Measurements from ENCODE around the gene IQCN.

Gene IQCN

DNA sequence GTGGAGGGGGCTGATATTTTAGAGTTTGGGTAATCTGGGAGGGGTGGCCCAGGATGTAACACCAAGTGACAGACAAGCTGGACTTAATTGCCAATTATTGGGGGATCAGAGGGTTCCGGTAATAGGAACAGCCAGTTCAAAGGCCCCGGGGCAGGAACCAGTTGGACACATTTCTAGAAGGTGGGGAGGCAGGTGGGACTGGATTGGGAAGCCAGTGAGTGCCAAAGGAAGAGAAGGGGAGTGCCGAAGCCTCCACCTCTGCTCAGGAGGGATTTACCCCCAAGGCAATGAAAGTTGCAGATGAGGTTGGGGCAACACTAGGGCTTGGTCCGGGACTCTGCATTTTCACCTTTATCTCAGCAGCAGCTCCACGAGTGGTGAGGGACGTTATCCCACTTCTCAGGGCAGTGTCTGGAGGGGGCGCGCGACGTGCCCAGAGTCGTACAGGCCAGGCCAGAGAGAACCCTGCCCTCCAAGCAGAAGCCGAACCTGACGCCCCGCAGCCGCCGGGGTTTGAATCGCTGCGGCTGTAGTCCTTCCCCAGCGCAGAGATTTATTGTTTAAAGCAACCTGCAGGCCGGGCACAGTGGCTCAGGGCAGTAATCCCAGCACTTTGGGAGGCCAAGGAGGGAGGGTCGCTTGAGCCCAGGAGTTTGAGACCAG, 12.9 kb upstream of the IQCN start:
- no peak for DNase-seq

DNA sequence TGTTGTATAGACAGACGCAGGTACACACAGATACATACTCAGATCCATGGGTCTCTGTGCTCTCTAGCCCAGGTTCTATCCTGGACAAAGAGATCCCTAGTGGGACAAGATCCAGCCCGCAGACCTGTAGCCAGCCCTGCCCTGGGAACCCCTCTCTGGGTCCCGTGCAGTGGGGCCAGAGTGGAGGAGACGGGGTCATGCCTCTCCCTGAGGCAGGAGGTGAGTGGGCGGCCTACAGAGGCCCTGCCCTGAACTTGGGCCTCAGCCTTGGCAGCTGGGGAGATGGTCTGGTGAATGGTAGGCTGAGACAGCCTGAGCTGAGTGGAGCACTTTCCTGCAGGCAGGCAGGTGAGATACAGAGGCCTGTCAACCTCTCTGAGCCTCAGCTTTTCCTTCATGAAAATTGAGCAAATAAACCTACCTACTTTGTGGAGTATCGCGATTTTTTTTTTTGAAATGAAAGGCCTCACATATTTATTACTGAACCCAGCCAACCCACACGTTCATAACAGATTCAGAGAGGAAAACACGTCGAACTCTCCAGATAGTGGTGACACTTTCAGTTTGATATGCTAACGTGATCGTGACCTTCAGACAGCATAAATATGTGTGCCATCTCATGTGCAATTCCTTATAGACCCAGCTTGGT, 10.6 kb upstream of the IQCN start:
- peak; percentile 52 for DNase-seq

DNA sequence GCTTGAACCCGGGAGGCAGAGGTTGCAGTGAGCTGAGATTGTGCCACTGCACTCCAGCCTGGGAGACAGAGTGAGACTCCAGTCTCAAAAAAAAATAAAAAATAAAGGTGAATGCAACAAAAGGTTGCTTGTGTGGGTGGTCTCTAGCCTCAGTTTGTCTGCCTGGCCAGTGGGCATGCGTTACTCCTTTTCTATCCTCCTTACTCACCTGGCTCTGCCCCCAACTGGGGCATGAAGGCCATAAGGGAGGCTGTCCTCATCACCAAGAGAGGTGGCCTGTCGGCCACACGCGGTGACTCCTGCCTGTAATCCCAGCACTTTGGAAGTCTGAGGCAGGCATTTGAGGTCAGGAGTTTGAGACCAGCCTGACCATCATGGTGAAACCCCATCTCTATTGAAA, 9.1 kb upstream of the IQCN start:
- DNase-seq, result no peak

DNA sequence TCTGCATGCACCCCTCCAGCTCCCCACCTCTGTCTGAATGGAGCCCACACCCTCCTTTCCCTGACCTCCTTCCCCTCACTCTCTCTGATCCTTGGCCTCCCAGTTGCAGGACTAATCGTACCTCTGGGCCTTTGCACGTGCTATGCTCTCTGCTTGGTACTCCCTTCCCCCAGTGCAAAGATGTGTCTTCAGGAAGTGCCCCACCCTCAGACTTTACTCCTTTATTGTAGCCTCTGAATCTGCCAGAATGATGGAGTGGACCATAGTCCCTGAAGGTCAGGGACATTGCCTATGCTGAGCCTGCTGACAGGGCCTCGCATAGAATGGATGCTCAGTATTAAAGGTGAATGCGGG, 8.5 kb upstream of the IQCN start:
- DNase-seq, result peak; percentile 57

DNA sequence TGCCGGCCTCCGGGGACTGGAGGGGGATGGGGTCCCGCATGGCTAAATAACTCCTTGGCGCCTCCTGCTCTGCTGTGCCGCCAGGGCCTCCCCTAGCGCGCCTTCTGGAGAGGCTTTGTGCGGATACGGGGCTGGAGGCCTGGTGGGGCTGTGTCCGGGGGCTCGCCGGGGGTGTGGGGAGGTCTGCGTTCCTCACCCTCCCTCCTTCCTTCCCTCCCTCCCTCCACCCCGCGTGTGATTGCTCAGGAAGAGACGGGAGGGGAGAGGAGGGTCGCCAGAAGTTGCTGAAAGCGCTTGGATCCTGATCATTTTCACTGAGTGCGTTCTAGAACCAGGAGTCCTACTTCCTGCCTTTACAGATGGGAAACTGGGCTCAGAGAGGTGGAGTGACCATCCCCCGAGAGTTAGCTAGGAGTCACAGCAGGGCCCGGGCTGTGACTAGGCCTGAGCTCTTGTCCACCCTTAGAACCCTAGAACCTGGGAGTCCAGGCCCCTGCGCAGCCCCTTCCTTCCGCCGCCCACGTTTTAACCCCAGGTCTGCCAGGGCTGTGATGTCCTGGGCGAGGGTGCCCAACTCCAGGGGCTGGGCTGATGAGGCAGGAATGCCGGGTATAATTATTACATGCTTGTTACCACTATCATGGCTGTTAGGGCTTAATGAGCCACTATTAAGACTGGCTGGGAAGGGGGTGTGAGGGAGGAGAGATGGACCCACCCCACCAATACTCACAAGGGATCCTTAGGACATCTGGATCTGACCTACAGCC, 8.0 kb upstream of the IQCN start:
- no peak for DNase-seq

DNA sequence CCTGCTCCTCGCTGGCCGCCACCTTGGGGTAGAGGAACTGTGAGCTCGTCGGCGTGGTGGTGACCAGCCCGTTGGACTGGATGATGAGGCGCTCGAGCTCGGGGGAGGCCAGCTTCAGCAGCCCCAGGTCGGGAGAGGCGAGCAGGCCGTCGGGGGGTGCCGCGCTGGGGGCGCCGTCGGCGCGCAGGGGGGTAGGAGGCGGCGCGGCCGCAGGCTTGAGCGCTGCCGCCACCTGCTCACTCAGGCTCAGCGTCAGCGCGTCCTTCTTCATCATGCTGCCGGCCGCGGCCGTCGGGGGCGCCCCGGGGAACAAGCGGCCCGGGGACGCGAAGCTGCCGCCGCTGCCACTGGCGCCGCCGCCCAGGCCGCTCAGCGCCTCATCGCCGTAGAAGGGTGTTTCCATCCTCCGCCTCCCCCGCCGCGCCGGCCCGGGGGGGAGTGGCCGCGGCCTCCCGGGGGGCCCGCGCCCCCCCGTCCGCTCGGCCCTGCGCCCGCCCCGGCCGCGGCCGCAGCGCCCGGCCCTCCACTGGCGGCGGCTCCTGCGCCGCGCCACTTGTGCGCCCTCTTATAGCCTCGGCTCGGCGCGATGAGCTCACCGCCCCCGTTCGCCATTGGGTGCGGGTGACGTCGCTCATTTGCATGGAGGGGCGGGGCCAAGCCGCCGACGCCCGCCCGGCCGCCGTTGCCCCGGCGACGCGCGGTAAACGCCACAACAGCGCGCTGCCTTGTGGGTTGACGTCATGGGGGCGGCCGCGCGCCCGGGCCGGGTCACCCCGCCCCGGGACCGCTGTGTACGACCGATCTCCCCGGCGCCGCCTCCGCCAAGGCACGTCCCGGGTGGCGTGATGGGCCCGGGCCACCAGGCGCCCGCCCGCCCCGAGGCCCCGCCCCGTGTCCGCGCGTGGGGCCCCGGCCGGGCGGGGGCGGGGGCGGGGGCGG, 7.1 kb upstream of the IQCN start, which contains the start of gene JUND:
Gene JUND (minus strand): TSS at position 541 of the 939 bp plus-strand sequence. CDS start 138 bp downstream, at position 403.
- DNase-seq, result peak; percentile 98

DNA sequence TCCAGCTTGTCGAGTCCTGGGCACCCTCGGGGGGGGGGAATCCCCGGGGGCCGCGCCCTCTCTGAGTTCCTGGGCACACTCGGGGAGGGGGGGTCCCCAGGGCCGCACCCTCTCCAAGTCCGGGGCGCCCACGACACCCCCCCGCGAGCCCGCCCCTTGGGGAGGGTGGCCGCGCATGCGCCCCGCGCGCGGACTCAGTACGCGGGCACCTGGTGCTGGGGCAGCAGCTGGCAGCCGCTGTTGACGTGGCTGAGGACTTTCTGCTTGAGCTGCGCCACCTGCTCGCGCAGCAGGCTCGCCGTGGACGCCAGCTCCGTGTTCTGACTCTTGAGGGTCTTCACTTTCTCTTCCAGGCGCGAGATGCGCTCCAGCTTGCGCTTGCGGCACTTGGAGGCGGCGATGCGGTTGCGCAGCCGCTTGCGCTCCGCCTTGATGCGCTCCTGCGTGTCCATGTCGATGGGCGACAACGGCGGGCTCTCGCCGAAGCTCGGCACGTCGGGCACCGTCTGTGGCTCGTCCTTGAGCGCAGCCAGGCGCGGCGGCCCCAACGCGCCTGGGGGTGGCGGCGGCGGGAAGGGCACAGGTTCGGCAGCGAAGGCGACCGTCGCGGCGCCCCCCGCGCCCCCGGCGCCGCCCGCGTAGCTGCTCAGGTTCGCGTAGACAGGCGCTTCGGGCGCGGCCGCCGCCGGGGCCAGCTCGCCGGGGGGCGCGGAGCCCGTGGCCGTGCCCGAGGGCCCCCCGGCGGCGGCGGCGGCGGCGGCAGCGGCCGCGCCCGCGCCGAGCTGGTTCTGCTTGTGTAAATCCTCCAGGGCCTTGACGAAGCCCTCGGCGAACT, 6.2 kb upstream of the IQCN start:
- DNase-seq, result peak; percentile 86

DNA sequence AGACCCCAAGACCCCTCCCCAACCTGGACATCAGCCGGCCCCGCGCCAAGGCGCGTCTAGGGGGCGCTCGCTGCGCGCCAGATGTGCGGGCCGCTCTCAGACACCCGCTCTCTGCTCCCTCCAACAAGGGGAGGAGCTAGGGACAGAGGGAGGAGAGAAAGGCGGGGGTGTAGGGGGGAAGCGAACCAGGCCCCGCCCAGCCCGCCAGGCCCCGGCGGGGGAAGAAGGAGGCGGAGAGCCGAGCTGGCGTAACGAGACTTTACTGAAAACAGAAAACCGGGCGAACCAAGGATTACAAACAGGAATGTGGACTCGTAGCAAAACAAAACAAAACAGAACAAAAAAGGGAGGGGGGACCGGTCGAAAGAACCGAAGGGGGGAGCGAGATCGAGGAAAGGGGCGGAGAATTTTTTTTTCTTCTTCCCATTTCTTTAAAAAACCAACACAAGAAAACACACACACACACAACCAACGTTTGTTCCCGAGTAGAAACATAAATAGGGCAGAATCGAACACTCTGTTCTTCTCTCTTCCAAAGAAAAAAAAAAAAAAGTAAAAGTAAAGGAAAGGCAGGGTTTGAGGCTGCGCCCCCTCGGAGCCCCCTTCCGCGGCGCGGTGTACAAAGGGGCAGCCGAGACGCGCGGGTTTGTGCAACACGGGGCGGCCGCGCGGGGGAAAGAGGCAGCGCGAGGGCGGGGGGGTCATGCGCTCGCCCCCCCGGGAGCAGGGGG, 5.4 kb upstream of the IQCN start:
- peak; percentile 95 for DNase-seq

DNA sequence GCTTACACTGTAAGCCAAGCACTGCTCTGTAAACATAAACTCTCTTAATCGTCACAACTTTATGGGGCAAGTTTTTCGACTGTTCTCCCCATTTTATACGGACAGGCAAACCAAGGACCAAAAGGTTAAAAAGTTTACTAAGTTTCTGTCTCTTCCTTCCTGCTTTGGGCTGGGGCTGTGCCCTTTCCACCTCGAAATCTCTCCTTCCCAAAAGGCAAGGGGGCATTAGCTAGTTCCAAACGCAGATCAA, 4.9 kb upstream of the IQCN start:
- DNase-seq, result no peak

DNA sequence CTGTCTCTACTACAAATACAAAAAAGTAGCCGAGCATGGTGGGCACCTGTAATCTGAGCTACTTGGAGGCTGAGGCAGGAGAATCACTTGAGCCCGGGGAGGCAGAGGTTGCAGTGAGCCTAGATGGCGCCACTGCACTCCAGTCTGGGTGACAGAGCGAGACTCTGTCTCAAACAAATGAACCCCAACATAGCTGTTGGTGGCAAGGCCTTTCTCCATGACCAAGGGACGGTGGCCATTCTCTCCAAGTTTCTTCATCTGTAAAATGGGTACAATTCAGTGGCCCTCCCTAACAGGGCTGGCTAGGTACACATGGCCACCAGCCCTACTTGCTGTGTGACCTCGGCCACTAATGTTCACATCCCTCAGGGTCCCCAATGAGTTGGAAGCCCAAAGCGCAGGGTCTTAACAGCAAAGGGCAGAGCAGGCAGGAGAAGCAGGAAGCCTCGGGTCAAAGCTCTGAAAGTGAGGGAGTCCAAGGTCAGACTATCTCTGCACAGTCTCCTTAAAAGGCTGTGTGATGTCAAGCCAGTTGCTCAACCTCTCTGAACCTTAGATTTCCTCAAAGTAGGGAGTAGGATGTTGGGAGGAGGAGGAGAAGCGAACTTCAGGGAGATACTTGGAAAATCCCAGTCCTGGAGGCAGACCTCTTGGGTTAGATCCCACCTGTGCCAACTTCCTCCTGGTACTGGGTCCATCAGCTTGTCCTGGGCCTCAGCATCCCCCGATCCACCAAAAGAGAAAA, 4.4 kb upstream of the IQCN start:
- peak; percentile 75 for DNase-seq

DNA sequence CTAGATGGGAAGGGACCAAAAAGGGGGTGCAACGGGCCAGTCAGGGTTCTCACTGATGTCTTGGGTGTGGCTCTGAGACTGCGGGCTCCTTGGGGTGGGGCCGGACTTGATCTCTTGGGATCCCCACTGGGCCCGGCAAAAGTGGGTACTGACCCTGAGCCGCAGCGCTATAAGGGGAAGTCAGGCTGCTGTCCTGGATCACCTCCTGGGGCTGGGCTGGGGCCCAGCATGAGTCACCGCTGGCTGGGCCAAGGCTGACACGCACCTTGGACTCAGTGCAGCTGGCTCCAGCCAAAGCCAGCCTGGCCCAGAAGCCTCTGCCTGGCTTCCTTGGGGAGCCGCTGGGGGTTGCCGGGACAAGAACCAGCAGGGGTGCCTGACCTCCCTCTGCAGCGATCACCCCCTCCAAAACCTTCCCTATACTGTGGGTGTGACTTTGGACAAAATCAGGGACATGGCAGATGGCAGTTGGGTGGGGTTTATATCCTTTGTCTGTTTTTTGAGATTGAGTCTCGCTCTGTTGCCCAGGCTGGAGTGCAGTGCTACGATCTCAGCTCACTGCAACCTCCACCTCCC, 617 bp upstream of the IQCN start:
- DNase-seq, result peak; percentile 57

DNA sequence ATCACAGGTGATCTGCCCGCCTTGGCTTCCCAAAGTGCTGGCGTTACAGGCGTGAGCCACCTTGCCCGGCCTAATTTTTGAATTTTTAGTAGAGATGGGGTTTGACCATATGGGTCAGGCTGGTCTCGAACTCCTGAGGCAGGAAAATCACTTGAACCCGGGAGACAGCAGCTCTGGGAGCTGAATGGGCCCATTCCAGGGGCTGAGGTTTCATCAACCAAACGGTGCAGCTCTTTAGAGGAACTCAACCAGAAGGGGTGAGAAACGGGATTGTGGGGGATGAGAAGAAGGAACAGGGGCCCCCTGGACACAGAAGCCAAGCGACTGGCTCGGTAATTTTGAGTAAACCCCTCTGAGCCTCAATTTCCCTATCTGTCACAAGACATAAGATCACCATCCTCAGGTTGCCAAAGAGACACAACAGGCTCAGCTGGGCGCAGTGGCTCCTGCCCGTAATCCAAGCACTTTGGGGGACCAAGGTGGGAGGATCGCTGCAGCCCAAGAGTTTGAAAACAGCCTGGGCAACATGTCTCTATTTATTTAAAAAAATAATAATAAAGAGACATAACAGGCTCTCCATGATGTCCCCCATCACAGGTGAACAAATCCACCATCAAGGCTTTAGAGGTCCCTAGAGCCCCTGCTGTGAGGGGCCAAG, 562 bp downstream of the IQCN start:
- peak; percentile 51 for DNase-seq

DNA sequence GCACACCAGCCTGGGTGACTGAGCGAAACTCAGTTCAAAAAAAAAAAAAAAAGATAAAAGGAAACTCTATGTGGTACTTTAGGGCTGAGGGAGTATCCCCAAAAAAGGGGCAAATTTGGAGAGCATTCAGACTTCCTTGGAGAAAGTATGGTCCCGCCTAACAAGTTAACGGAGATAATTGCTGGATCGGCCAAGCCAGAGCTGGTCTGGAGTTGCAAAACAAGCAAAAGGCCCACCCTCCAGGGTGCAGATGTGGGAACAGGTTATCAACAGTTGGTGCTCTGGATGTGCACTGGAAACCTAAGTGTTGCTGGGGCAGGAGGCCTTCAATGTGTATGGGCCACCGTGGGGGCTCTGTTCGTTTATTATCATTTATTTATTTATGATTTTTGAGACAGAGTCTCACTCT, 2.8 kb downstream of the IQCN start:
- DNase-seq, result peak; percentile 60

DNA sequence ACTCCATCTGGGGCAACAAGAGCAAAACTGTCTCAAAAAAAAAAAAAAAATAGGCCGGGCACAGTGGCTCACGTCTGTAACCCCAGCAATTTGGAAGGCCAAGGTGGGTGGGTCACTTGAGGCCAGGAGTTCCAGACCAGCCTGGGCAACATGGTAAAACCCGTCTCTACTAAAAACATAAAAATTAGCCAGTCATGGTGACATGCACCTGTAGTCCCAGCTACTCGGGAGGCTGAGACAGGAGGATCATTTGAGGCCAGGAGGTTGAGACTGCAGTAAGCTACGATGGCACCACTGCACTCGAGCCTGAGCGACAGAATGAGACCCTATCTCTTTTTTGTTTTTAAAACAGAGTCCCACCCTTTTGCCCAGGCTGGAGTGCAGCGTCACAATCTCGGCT, 3.9 kb downstream of the IQCN start:
- no peak for DNase-seq

DNA sequence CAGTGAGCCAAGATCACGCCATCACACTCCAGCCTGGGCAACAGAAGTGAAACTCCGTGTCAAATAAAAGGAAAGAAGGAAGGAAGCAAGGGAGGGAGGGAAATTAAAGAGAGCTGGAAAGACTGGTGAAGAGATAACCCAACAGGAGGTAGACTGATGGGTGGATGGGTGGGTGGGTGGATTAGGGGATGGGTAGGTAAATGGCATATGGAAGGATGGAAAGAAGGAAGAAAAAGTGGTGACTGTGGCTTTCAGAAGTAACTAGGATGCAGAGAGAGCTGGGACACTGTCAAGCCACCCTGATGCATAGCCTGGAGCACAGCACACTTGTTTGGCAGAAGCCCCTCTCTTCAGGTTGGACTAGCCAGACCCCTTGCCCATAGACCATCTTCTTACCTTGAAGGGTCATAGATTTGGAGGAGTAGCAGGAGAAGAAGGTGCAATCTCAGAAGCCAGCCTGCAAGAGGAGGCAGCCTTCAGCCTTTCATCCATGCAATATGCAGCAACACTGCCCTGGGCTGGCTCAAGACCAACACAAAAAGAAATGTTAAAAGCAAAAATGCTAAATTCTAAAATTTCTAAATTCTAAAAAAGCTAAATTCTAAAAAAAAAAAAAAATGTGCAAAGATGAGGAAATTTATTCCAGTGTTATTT, 5.1 kb downstream of the IQCN start:
- DNase-seq, result no peak

DNA sequence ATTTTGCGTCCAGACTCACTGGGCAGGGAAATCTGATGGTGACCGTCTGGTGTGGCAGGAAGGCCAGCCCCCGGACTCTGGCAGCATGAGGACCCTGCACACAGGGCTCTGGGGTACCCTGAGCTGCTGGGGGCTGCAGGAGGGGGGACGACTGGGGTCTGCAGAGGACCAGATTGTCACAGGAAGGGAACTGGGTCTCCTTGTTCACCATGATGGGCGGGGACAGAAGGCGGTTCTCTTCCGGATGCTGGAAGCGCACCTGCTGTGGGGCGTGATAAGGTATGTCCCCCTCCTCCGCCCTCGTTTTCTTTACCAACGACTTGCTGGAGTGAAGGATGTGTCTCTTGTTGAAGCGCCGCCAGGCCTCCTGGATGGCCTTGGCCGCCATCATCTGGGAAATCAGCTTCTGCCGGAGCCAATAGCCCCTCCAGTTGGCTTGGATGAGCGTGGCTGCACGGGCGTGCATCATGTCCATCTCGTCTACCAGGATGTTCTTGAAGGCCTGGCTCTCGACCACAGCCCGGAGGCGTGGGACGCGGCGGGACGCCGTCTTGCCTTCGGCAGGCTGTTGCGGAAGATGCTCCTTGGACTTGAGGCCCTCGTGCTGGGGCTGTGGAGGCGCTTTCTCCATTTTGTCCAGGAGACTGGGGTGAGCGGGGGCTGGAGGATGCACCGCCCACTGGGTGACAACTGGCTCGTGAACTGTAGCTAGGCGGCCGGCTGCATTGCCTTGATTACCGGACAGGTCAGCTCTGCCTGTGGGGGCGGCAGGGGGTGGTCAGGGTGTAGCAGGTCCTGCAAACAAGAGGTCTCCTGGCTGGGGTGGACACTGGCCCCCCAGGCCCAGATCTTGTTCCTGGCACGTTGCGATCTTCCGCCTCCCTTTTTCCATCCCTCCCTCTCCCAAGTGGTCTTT, 7.2 kb downstream of the IQCN start:
- DNase-seq, result no peak

DNA sequence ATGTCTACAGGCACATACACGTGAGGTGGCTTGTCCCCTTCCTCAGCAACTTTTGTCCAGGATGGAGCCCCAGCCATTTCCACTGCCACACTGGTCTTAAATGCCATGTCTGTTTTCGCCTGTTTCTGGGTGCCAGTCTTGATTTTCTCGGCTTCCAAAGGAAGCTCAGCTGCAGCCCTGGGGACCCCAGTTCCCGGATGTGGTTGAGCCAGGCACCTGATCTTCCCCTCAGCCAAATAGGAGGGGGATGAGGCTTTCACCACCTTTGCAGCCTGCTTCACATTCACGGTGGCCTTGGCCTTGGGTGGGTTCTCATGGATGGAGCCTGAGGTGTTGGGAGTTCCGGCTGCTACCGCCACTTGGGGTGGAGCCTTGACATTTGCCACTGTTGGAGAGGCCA, 8.7 kb downstream of the IQCN start:
- DNase-seq, result no peak

DNA sequence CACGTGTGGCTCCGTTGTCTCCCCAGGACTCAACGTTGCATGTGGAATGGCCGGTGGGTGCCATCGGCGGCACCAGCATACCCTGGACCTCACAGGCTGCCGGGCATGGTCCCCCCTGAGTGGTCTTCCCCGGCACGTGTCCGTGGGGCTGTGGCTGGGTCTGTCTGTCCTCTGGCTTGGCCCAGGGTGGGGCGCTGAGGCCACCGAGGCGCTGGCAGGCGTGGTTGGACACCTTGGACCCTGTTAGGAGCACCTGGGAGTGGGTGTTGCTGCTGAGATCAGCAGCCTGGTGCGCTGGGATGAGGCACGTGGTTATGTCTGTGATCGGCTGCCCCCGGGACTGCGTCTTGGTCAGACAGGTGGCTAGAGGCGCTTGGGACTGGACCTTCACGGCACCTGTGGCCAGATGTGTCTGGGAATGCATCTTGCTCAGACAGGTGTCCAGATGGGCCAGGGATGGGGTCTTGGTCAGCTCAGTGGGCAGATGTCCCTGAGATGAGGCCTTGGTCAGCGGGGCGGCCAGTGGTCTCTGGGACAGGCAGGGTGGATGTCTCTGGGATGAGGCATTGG, 9.2 kb downstream of the IQCN start:
- DNase-seq, result no peak
